GM12891 (cell line): ENCODE data around the gene C3orf85.

Source experiments
- POLR2A ChIP-seq: IDR thresholded peaks from 2 replicates; pipeline ENCODE4 v1.6.1; 2011; ENCODE audit warnings: low read depth, low read length, control low read depth
- POLR2AphosphoS5 ChIP-seq: IDR thresholded peaks from 2 replicates; pipeline ENCODE4 v1.6.1; 2011; ENCODE audit warnings: low read depth, low read length, control low read depth
- SPI1 ChIP-seq: IDR thresholded peaks from 2 replicates; pipeline ENCODE4 v1.6.1; 2011; ENCODE audit warnings: low read depth, low read length, control low read depth

GRCh38 chr3:109188741-109189140 is 52.2 kb downstream of the C3orf85 start:
- TF ChIP-seq POLR2AphosphoS5 (no peak), SPI1 (no peak), POLR2A (no peak)
